ENCODE results near the gene ARHGAP21. TPM values are rescaled to one million over a fixed set of nuclear protein-coding genes. Genes with fewer than 3 reads are reported as not detected.
A peak's percentile ranks its signal among the peaks of the same experiment; 100 is the strongest.

Gene ARHGAP21
- total RNA-seq, 1 donor from 2014 or later = 44.8 TPM

- TF ChIP-seq CTCF (IDR thresholded peaks at IDR 0.05; ENCODE audit: borderline replicate concordance) = no peak
- Histone ChIP-seq H3K9me3 (replicated peaks) (no peaks in the 10 kb centered on the region), H3K36me3 (no peaks in the 10 kb centered on the region), H3K4me3 (no peak overlapping the region), H3K4me1 (peaks cover 51% of the 10 kb centered on the region), H3K27me3 (ENCODE audit: low read depth) (no peaks in the 10 kb centered on the region), H3K27ac (replicated peaks) (no peak overlapping the region)
- intact Hi-C loops (cut with micrococcal nuclease) = loop anchor here (10.0 kb wide), 2 partner anchors 341 to 431 kb away; no protein-coding TSS in a partner anchor
- no peak for DNase-seq
Observed at GRCh38 chr10:24643679-24644209, 79.9 kb downstream of the ARHGAP21 start.

GRCh38 chr10:24642921-24643678 is 80.6 kb downstream of the ARHGAP21 start:
- H3K36me3 ChIP-seq = no peaks in the 10 kb centered on the region
- intact Hi-C loops (cut with micrococcal nuclease) = loop anchor here (10.0 kb wide), 2 partner anchors 342 to 432 kb away; no protein-coding TSS in a partner anchor

GRCh38 chr10:24639124-24639523 is 84.6 kb downstream of the ARHGAP21 start:
- H3K27me3 ChIP-seq (ENCODE audit: low read depth) = no peaks in the 10 kb centered on the region
- no peaks in the 10 kb centered on the region for H3K36me3 ChIP-seq
- no peak for TF ChIP-seq CTCF (IDR thresholded peaks at IDR 0.05; ENCODE audit: borderline replicate concordance)
- no peak overlapping the region for H3K4me3 ChIP-seq
- no peak overlapping the region for H3K27ac ChIP-seq (replicated peaks)
- intact Hi-C loops (cut with micrococcal nuclease) = no loop called here
- H3K4me1 ChIP-seq = peaks cover 55% of the 10 kb centered on the region
- no peak for DNase-seq
- no peaks in the 10 kb centered on the region for H3K9me3 ChIP-seq (replicated peaks)

More at GRCh38 chr10:24642921-24643678, 80.6 kb downstream of the ARHGAP21 start:
- Histone ChIP-seq H3K4me3 (no peak overlapping the region), H3K27ac (replicated peaks) (no peak overlapping the region), H3K27me3 (ENCODE audit: low read depth) (no peaks in the 10 kb centered on the region), H3K9me3 (replicated peaks) (no peaks in the 10 kb centered on the region), H3K4me1 (peaks cover 47% of the 10 kb centered on the region)
- TF ChIP-seq CTCF (IDR thresholded peaks at IDR 0.05; ENCODE audit: borderline replicate concordance) = peak; percentile 83
- DNase-seq = no peak

GRCh38 chr10:24625778-24626177 is 97.9 kb downstream of the ARHGAP21 start:
- no peak for DNase-seq
- no peak overlapping the region for H3K4me3 ChIP-seq
- H3K9me3 ChIP-seq (replicated peaks) = no peaks in the 10 kb centered on the region
- H3K27ac ChIP-seq (replicated peaks) = no peak overlapping the region
- intact Hi-C loops (cut with micrococcal nuclease) = no loop called here
- H3K36me3 ChIP-seq = peaks cover 7% of the 10 kb centered on the region
- H3K27me3 ChIP-seq (ENCODE audit: low read depth) = no peaks in the 10 kb centered on the region
- H3K4me1 ChIP-seq = peaks cover 49% of the 10 kb centered on the region
- TF ChIP-seq CTCF (IDR thresholded peaks at IDR 0.05; ENCODE audit: borderline replicate concordance) = no peak

- TF ChIP-seq CTCF (IDR thresholded peaks at IDR 0.05; ENCODE audit: borderline replicate concordance) = no peak
- intact Hi-C loops (cut with micrococcal nuclease) = no loop called here
Observed at GRCh38 chr10:24623383-24623782, 100.3 kb downstream of the ARHGAP21 start.

More at GRCh38 chr10:24623383-24623782, 100.3 kb downstream of the ARHGAP21 start:
- Histone ChIP-seq H3K4me3 (no peak overlapping the region), H3K36me3 (peaks cover 28% of the 10 kb centered on the region), H3K27me3 (ENCODE audit: low read depth) (no peaks in the 10 kb centered on the region), H3K4me1 (peaks cover 36% of the 10 kb centered on the region), H3K9me3 (replicated peaks) (no peaks in the 10 kb centered on the region), H3K27ac (replicated peaks) (peak overlapping the region; percentile 14)
- no peak for DNase-seq

Data from left ventricle myocardium inferior (tissue), 1 donor.